HepG2 (cell line): ENCODE measurements around the gene URM1. TPM values are rescaled to one million over a fixed set of nuclear protein-coding genes. Genes with fewer than 3 reads are reported as not detected.
A peak's percentile ranks its signal among the peaks of the same experiment; 100 is the strongest.

Source experiments
- AKAP8 ChIP-seq: sonication (generic); formaldehyde crosslinking; IDR thresholded peaks from 2 replicates; pipeline ENCODE4 v1.5.1; 2020; ENCODE audit warnings: mild to moderate bottlenecking, missing genetic modification reagents
- CC2D1A ChIP-seq: sonication (generic); formaldehyde crosslinking; IDR thresholded peaks from 2 replicates; pipeline ENCODE4 v1.8.1; 2023; ENCODE audit warnings: mild to moderate bottlenecking, missing genetic modification reagents
- GLI4 ChIP-seq: sonication (generic); formaldehyde crosslinking; IDR thresholded peaks from 2 replicates; pipeline ENCODE4 v1.5.1; 2020; ENCODE audit warnings: missing genetic modification reagents, mild to moderate bottlenecking, moderate library complexity, borderline replicate concordance
- HIVEP1 ChIP-seq: sonication (generic); formaldehyde crosslinking; IDR thresholded peaks from 2 replicates; pipeline ENCODE4 v1.4.0; 2020; ENCODE audit warnings: mild to moderate bottlenecking, missing genetic modification reagents
- HMGA1 ChIP-seq: sonication (generic); formaldehyde crosslinking; conservative IDR thresholded peaks from 2 replicates; pipeline ENCODE4 v1.4.0; 2020; ENCODE audit warnings: missing genetic modification reagents
- KLF9 ChIP-seq: IDR thresholded peaks from 2 replicates; pipeline ENCODE4 v1.6.1; 2016; ENCODE audit warnings: low read depth
- PATZ1 ChIP-seq: sonication (generic); formaldehyde crosslinking; IDR thresholded peaks from 2 replicates; pipeline ENCODE4 v1.4.0; 2020; ENCODE audit warnings: missing genetic modification reagents
- RXRB ChIP-seq: IDR thresholded peaks from 2 replicates; pipeline ENCODE4 v1.6.1; 2016; ENCODE audit warnings: borderline replicate concordance, missing genetic modification reagents, missing compliant biosample characterization
- SRSF9 ChIP-seq: fragments of 200-400 bp; formaldehyde crosslinking; IDR thresholded peaks from 2 replicates; pipeline ENCODE4 v1.6.1; 2018; ENCODE audit warnings: borderline replicate concordance, mild to moderate bottlenecking, low read depth, low read length; ENCODE audit not compliant: insufficient read depth, poor library complexity, severe bottlenecking
- TERF1 ChIP-seq: sonication (generic); formaldehyde crosslinking; IDR thresholded peaks from 2 replicates; pipeline ENCODE4 v1.8.0; 2022; ENCODE audit warnings: mild to moderate bottlenecking, missing genetic modification reagents, moderate library complexity
- ZNF143 ChIP-seq: sonication (generic); formaldehyde crosslinking; IDR thresholded peaks from 2 replicates; pipeline ENCODE4 v1.4.0; 2020; ENCODE audit warnings: missing genetic modification reagents
- ZNF543 ChIP-seq: sonication (generic); formaldehyde crosslinking; IDR thresholded peaks from 2 replicates; pipeline ENCODE4 v1.4.0; 2020; ENCODE audit warnings: mild to moderate bottlenecking, missing genetic modification reagents
- ZNF605 ChIP-seq: sonication (generic); formaldehyde crosslinking; IDR thresholded peaks from 2 replicates; pipeline ENCODE4 v1.8.0; 2022; ENCODE audit warnings: mild to moderate bottlenecking, missing genetic modification reagents
- ZNF770 ChIP-seq: sonication (generic); formaldehyde crosslinking; IDR thresholded peaks from 2 replicates; pipeline ENCODE4 v1.5.0; 2020; ENCODE audit warnings: mild to moderate bottlenecking, missing genetic modification reagents
- ZNF850 ChIP-seq: sonication (generic); formaldehyde crosslinking; conservative IDR thresholded peaks from 2 replicates; pipeline ENCODE4 v1.9.0; 2021; ENCODE audit warnings: mild to moderate bottlenecking, missing genetic modification reagents
- ZSCAN31 ChIP-seq: sonication (generic); formaldehyde crosslinking; IDR thresholded peaks from 2 replicates; pipeline ENCODE4 v1.5.0; 2020; ENCODE audit warnings: low read depth, mild to moderate bottlenecking, missing genetic modification reagents
- polyA plus RNA-seq, 8 experiments: library from polyadenylated mRNA; depleted of rRNA in 3 of 8; stranded (reverse) in 7 of 8; unstranded in 1 of 8; fragments of >200 nt; fragmentation: Illumina TruSeq in 4 of 8; extraction: Trizol in 4 of 8; gene quantifications; 2 replicates each; pipeline versions ENCODE4 v1.2.1 to v1.2.3, GENCODE V29; 2011 to 2016; ENCODE audit warnings: low read depth in 4 of 8, missing spikeins in 1 of 8, mixed read lengths in 1 of 8; ENCODE audit not compliant: insufficient read depth in 1 of 8
- total RNA-seq, 5 experiments: library from RNA; depleted of rRNA; stranded (reverse); fragments of >200 nt; fragmentation: Illumina TruSeq; extraction: Trizol; gene quantifications; 2 replicates each; pipeline ENCODE4 v1.2.3, GENCODE V29; 2016; ENCODE audit warnings: low read depth in 1 of 5
- TF ChIP-seq, protein P1 (sequence below): sonication (generic); formaldehyde crosslinking; IDR thresholded peaks from 2 replicates; pipeline ENCODE4 v1.4.0; 2020; ENCODE audit warnings: missing genetic modification reagents, borderline replicate concordance
- TF ChIP-seq, protein P2 (sequence below): sonication (generic); formaldehyde crosslinking; IDR thresholded peaks from 2 replicates; pipeline ENCODE4 v1.4.0; 2020; ENCODE audit warnings: missing genetic modification reagents

The URM1 gene
- total and polyA plus RNA-seq, 2 of the 13 experiments (the other 11 are each of a cell fraction or from before 2014, with no cell fraction given) = 37.1 to 41.3 TPM

DNA sequence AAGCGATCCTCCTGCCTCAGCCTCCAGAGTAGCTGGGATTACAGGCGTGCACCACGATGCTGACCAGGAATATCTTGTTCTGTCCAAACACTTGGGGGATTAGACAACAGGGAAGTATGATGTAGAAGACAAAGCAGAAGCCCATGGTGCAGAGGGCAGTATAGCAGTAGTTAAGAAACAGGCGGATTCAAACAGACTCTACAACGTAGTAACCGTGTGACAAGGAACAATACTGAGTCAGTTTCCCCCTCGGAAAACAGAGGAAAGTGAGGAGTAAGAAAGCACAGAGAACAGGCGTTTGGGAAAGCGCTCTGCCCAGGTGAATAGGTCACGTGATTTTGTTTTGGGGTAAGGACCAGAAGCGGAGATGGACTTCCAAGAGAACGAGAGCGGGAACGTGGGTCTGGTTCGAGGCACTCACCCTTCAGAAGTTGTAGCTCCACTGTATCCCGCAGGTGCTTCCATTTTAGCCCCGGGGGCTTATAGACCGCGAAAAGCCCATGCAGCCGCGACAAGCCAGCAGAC, 49.2 kb upstream of the URM1 start (continued):
- TF ChIP-seq, protein P1, sequence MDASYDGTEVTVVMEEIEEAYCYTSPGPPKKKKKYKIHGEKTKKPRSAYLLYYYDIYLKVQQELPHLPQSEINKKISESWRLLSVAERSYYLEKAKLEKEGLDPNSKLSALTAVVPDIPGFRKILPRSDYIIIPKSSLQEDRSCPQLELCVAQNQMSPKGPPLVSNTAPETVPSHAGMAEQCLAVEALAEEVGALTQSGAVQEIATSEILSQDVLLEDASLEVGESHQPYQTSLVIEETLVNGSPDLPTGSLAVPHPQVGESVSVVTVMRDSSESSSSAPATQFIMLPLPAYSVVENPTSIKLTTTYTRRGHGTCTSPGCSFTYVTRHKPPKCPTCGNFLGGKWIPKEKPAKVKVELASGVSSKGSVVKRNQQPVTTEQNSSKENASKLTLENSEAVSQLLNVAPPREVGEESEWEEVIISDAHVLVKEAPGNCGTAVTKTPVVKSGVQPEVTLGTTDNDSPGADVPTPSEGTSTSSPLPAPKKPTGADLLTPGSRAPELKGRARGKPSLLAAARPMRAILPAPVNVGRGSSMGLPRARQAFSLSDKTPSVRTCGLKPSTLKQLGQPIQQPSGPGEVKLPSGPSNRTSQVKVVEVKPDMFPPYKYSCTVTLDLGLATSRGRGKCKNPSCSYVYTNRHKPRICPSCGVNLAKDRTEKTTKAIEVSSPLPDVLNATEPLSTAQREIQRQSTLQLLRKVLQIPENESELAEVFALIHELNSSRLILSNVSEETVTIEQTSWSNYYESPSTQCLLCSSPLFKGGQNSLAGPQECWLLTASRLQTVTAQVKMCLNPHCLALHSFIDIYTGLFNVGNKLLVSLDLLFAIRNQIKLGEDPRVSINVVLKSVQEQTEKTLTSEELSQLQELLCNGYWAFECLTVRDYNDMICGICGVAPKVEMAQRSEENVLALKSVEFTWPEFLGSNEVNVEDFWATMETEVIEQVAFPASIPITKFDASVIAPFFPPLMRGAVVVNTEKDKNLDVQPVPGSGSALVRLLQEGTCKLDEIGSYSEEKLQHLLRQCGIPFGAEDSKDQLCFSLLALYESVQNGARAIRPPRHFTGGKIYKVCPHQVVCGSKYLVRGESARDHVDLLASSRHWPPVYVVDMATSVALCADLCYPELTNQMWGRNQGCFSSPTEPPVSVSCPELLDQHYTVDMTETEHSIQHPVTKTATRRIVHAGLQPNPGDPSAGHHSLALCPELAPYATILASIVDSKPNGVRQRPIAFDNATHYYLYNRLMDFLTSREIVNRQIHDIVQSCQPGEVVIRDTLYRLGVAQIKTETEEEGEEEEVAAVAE (CRISPR knock-in tag) = no peak
- TF ChIP-seq GLI4 (0 out of 2 replicates have a peak, but pooled peaks have one; percentile 20), ZNF770 (CRISPR knock-in tag) (peak; percentile 58), KLF9 (no peak), ZNF143 (CRISPR knock-in tag) (no peak), CC2D1A (no peak), HIVEP1 (no peak), HMGA1 (CRISPR knock-in tag) (no peak), ZNF850 (CRISPR knock-in tag) (no peak), ZNF605 (CRISPR knock-in tag) (no peak), AKAP8 (CRISPR knock-in tag) (no peak), ZNF543 (CRISPR knock-in tag) (no peak), ZSCAN31 (CRISPR knock-in tag) (no peak), RXRB (no peak), SRSF9 (no peak), TERF1 (CRISPR knock-in tag) (0 out of 2 replicates have a peak, but pooled peaks have one; percentile 21), PATZ1 (no peak)
- TF ChIP-seq, protein P2, sequence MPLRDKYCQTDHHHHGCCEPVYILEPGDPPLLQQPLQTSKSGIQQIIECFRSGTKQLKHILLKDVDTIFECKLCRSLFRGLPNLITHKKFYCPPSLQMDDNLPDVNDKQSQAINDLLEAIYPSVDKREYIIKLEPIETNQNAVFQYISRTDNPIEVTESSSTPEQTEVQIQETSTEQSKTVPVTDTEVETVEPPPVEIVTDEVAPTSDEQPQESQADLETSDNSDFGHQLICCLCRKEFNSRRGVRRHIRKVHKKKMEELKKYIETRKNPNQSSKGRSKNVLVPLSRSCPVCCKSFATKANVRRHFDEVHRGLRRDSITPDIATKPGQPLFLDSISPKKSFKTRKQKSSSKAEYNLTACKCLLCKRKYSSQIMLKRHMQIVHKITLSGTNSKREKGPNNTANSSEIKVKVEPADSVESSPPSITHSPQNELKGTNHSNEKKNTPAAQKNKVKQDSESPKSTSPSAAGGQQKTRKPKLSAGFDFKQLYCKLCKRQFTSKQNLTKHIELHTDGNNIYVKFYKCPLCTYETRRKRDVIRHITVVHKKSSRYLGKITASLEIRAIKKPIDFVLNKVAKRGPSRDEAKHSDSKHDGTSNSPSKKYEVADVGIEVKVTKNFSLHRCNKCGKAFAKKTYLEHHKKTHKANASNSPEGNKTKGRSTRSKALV (CRISPR knock-in tag) = no peak
